NCI-H2171 treated with DMSO at 0.1 percent for 48 hours (cell line): ENCODE data around the gene CHRM4.

Source experiments
- DNase-seq: peaks from one replicate; lab custom pipeline; 2025; lab: John Stamatoyannopoulos, UW

Gene CHRM4

DNA sequence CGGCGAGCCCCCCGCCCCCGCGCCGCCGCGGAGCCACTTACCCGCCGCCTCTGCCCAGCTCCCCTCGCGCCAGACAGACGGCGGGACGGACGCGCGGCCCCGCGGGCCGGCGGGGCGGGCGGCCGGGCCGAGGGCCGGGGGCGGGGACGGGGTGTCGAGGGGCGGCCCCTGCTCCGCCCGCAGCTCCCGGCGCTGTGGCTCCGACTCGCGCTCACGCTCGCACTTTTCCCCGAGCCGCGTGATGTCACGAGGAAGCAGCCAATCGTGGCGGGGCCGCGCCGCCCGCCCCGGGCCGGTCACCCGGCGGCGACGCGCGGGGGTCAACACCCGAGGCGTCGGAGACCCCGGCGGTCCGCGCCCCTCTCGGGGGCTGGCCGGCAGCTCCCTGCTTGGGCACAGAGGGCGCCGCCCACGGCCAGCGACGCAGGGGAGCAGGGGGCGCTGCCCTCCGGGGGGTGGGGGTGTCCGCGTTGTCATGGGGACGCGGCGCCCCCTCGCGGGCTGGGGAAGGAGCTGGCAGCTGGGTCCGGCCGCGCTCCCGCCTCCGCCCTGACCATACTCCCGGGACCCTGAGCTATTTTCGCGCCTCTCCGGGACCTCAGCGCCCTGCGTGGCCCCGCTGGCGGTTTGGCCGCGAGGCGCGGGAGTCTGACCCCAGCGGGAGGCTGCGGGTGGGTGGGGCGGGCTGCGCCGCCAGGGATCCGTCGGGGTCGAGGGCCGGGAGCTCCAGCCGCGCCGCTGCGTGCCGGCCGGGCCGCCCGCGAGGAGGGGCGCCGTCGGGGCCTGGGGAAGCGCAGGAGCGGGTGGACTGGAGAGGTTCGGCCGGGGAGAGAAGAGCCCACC, at the start of gene CHRM4:
TSS of gene CHRM4 (minus strand) at position 199 of the 843 bp plus-strand sequence. CDS start 5,219 bp downstream, outside the sequence.
- DNase-seq, result peak; percentile 48

- peak; percentile 94 for DNase-seq
Measured at GRCh38 chr11:46438211-46438610, 46.6 kb upstream of the CHRM4 start.

- no peak for DNase-seq
Measured at GRCh38 chr11:46437122-46437689, 45.6 kb upstream of the CHRM4 start.

GRCh38 chr11:46436113-46436512, 44.5 kb upstream of the CHRM4 start:
- DNase-seq, result no peak

- DNase-seq, result no peak
Measured at GRCh38 chr11:46435679-46436078, 44.1 kb upstream of the CHRM4 start.

GRCh38 chr11:46431211-46431610, 39.6 kb upstream of the CHRM4 start:
- DNase-seq, result no peak

DNA sequence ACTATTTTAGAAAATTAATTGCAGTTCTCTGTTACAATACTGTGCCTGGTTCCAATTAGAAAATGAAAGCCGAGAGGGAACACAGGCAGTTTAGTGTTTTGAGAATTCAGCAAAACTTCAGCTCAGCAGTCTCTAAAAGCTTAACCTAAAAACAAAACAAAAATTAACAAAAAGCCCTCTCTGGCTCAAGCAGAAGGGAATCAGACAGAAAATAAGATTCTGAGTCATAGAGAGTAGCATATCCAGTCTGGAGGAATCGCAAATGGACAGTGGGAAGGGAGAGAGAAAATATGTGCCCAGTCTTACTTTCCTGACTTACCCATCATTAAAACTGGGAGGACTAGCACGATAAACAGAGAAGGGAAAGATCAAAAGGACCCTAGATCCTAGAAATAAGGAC, 38.1 kb upstream of the CHRM4 start:
- no peak for DNase-seq

GRCh38 chr11:46427364-46427763, 35.8 kb upstream of the CHRM4 start:
- no peak for DNase-seq

DNA sequence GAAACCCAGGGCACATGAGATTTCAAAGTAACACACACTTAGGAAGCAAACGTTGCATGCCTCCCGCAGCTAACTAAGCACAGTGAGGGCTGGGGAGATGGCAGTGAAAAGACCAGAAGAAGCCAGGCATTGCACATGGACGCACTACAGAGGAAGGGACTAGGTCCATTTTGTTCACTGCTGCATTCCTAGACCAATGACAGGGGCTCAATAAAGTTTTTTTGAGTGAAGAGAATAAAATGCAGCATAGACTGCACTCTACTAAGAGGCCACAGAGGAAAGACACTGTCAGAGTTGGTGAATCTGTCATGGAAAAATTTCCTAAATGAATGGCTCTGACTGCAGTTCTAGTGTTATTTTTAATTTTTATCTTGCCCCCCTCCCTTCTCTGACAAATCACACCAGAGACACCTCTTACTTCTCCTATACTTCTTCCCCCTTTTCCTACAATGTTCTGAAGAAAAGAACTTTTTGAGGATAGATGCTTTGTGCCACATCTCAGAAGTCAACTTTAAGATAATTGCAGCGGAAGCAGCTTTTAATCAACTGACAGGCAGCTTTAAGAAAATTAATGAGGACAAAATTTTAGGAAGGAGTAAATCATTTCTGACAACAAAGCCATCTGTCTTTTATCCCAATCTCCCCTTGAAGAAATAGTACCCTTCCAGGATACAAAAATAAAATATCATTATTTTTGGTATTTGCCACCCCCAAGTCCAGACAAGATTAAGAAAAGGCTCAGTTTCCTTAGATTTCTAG, 34.8 kb upstream of the CHRM4 start:
- no peak for DNase-seq

- DNase-seq, result no peak
Measured at GRCh38 chr11:46422588-46422987, 31.0 kb upstream of the CHRM4 start.

GRCh38 chr11:46421257-46421880, 29.8 kb upstream of the CHRM4 start:
- no peak for DNase-seq

GRCh38 chr11:46420513-46420912, 28.9 kb upstream of the CHRM4 start:
- DNase-seq, result no peak

DNA sequence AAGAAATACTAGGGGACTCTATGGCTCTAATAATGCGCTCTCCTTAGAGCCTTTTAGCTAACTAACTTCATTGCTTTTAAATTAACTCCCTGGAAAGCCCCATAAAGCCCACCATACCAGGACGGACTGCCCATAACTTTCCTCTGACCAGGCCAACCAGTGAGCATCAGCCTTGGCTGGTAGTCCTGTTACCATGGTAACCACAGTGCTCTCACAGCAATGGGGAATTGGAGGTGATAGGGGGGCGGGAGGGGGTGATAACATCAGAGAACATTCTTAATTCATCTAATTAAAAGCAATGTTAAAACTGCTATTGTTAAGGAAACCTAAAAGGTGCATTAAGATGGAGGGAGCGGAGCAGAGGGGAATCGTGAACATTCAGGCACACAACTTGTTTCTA, 27.2 kb upstream of the CHRM4 start:
- no peak for DNase-seq

- no peak for DNase-seq
Measured at GRCh38 chr11:46417711-46418110, 26.1 kb upstream of the CHRM4 start.

- DNase-seq, result peak; percentile 89
Measured at GRCh38 chr11:46414879-46415278, 23.3 kb upstream of the CHRM4 start.

- peak; percentile 87 for DNase-seq
Measured at GRCh38 chr11:46414466-46414796, 22.9 kb upstream of the CHRM4 start.

DNA sequence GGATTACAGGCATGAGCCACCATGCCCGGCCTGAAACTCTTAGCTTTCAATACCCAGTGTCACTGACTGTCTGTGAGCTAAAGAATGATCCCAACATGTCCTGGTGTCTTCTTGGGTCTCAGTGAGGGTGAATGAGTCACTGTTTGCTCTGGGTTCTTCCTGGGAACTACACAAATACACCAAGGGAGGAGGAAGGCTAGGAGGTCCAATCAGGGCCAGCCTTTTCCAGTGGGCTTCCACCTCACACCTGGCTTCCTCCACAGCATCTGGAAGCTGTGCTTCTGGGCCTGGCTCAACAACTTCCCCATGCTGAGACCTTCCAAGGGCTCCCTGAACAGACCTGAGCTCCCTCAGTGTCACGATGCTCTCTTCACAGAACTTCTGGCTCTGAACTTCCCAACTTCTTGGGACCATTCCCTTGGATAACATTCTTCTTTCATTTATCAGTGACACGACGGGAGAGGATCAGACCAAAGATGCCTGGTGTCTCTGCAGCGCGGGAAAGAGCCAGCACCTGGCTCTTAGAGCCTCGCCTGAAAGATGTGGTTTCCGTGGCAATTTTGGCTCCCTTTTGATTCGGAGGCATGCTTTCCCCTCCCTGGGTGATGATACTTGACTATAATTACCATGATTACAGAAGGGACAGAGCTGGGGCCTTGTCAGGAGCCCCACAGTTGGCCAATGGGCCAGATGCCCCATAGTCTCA, 22.3 kb upstream of the CHRM4 start:
- DNase-seq, result peak; percentile 81

DNA sequence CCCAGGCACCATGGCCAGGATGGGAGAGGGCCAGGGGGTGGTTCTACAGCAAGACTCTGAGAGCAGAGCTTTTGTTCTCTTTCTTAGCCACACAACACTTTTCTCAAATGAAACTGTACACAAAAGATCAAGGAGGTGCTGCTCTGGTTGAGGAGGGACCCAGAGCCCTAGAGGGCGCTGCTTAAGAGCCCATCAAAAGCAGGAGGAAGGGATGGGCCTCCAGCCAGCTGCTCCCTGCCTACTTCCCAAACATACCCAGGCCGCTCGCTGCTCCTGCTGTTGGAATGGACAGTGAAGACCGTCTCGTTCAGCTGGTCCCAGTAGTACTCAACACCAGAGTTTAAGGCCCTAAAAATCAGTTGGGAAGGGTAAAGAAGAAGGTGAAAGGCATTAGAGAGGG, 18.4 kb upstream of the CHRM4 start:
- DNase-seq, result no peak

GRCh38 chr11:46408407-46408986, 16.9 kb upstream of the CHRM4 start:
- DNase-seq, result no peak

GRCh38 chr11:46407635-46408034, 16.1 kb upstream of the CHRM4 start:
- no peak for DNase-seq

GRCh38 chr11:46404476-46405017, 13.0 kb upstream of the CHRM4 start:
- DNase-seq, result no peak
